ENCODE measurements around the gene NCBP2L. TPM values are rescaled to one million over a fixed set of nuclear protein-coding genes. Genes with fewer than 3 reads are reported as not detected.
A peak's percentile ranks its signal among the peaks of the same experiment; 100 is the strongest.

Gene NCBP2L
- not detected for total RNA-seq
- long read RNA-seq, result 0 reads

DNA sequence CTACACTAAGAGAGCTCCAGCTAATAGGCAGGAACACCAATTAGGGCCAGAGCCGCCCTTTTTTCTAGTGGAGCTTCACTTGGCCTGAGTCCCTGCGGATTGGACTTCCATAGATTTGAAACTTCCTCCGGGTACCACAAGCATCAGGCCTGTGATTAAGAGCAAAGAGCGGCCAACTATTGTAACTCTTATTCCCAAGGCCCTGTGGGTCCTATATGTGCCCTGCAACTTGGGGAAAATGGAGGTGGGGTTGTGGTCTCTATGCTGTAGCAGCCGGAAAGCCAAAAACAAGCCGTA lies at the start of gene NCBP2L:
NCBP2L (plus strand) TSS at position 198 of the 297 bp plus-strand sequence. CDS start 16,488 bp downstream, outside the sequence.
- no peak for TF ChIP-seq CTCF (IDR thresholded peaks at IDR 0.05; ENCODE audit: borderline replicate concordance)
- Histone ChIP-seq H3K27me3 (ENCODE audit: low read depth) (no peaks in the 10 kb centered on the region), H3K4me3 (peak within 1 kb of the TSS; percentile 73), H3K27ac (replicated peaks) (peak within 1 kb of the TSS; percentile 87), H3K36me3 (no peaks in the 10 kb centered on the region), H3K9me3 (replicated peaks) (no peaks in the 10 kb centered on the region), H3K4me1 (peaks cover 20% of the 10 kb centered on the region)
- no peak for DNase-seq
- intact Hi-C loops (cut with micrococcal nuclease), result loop anchor here (5.0 kb wide), 2 partner anchors 50 to 120 kb away; no protein-coding TSS in a partner anchor

- no peak for TF ChIP-seq CTCF (IDR thresholded peaks at IDR 0.05; ENCODE audit: borderline replicate concordance)
- Histone ChIP-seq H3K4me3 (no peak overlapping the region), H3K36me3 (no peaks in the 10 kb centered on the region), H3K9me3 (replicated peaks) (no peaks in the 10 kb centered on the region), H3K4me1 (peaks cover 88% of the 10 kb centered on the region), H3K27ac (replicated peaks) (peak overlapping the region; percentile 80), H3K27me3 (ENCODE audit: low read depth) (no peaks in the 10 kb centered on the region)
- intact Hi-C loops (cut with micrococcal nuclease), result loop anchor here (5.0 kb wide), 1 partner anchor 49 kb away; the partner anchor contains the start of genes NCBP2L and TSC22D3
- DNase-seq, result no peak
Measured at GRCh38 chrX:107728371-107729099, 49.0 kb upstream of the NCBP2L start.

DNA sequence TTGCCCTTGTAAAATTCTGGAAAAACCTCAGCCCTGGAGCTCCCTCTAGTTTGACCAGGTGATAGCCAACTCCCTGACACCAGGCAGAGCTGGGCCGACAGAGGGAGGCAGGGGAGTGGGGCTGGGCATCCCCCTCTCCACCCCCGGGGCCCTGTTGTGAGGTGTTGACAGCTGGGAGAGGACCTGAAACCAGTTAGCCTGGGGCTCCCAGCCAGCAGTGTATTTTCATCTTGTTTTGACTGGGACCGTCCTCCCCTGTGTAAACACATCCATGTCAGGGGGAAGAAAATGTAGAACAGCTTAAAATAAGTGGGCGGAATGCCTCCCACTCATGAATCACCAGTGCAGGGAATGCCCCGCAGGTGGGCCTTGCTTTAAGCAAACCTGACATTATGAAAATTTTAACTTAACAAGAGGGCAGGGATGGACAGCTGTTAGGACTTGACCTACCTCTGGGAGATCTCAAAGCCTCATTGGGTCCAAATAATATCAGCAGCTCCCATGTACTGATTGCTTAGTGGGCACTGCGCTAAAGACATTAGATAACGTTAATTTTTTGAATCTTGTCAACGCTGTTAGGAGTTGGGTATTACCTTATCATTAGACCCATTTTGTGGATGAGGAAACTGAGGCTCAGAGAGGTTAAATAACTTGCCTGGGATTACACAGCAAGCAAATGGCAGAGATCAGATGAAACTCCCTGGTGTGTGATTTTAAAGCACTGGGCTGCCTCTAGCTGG lies 47.8 kb upstream of the NCBP2L start:
- Histone ChIP-seq H3K27ac (replicated peaks) (peak overlapping the region; percentile 80), H3K9me3 (replicated peaks) (no peaks in the 10 kb centered on the region), H3K27me3 (ENCODE audit: low read depth) (no peaks in the 10 kb centered on the region), H3K4me3 (no peak overlapping the region), H3K36me3 (no peaks in the 10 kb centered on the region), H3K4me1 (peaks cover 96% of the 10 kb centered on the region)
- peak; percentile 58 for DNase-seq
- no peak for TF ChIP-seq CTCF (IDR thresholded peaks at IDR 0.05; ENCODE audit: borderline replicate concordance)
- intact Hi-C loops (cut with micrococcal nuclease), result loop anchor here (5.0 kb wide), 2 partner anchors 38 to 48 kb away; partner anchors contain the start of genes NCBP2L and TSC22D3

GRCh38 chrX:107730298-107730655 lies 47.3 kb upstream of the NCBP2L start:
- Histone ChIP-seq H3K27ac (replicated peaks) (peak overlapping the region; percentile 80), H3K4me3 (no peak overlapping the region), H3K27me3 (ENCODE audit: low read depth) (no peaks in the 10 kb centered on the region), H3K9me3 (replicated peaks) (no peaks in the 10 kb centered on the region), H3K36me3 (no peaks in the 10 kb centered on the region), H3K4me1 (peaks cover 95% of the 10 kb centered on the region)
- DNase-seq, result no peak
- intact Hi-C loops (cut with micrococcal nuclease), result loop anchor here (5.0 kb wide), 1 partner anchor 37 kb away; no protein-coding TSS in a partner anchor
- TF ChIP-seq CTCF (IDR thresholded peaks at IDR 0.05; ENCODE audit: borderline replicate concordance), result no peak

DNA sequence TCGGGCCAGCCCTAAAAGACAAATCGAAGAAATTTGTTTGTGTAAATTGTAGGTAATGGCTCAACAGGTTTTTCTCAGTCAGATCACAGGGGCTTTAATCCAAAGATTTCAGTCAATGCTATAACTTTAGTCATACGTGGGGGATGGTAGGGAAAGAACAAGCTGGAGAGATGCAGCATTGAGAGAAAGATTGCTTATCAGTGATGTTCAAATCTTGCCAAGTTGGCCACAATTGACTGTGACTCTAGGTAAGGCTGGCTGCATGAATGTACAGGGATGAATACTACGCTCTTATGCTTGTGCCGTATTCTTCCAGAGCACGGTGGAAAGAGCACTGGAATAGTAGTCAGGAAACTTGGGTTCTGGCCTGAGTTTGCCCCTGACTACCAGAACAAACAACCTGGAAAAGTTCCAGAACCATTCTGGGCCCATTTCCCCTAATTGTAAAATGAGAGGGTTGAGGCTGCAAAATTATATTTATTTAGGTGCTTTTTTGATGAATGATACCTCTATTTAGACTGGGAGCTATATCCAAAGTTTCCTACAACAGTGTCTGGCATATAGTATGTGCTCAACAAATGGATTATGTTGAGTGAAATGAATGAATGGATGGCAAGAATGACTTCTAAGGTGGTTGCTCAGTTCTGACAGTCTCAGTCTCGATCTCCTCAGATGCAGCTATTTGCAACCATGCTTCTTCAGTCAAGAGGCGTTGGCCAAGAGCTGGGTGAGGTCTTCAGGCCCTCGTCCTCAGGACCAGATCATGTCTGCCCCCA lies 46.4 kb upstream of the NCBP2L start:
- Histone ChIP-seq H3K9me3 (replicated peaks) (no peaks in the 10 kb centered on the region), H3K27me3 (ENCODE audit: low read depth) (no peaks in the 10 kb centered on the region), H3K4me3 (peak overlapping the region; percentile 6), H3K36me3 (no peaks in the 10 kb centered on the region), H3K27ac (replicated peaks) (peak overlapping the region; percentile 80), H3K4me1 (peaks cover 91% of the 10 kb centered on the region)
- no peak for DNase-seq
- no peak for TF ChIP-seq CTCF (IDR thresholded peaks at IDR 0.05; ENCODE audit: borderline replicate concordance)
- intact Hi-C loops (cut with micrococcal nuclease), result loop anchor here (5.0 kb wide), 1 partner anchor 36 kb away; no protein-coding TSS in a partner anchor

Measured in left ventricle myocardium inferior (tissue), 1 donor.